ENCODE measurements around the gene TBC1D24.

Gene TBC1D24

DNA sequence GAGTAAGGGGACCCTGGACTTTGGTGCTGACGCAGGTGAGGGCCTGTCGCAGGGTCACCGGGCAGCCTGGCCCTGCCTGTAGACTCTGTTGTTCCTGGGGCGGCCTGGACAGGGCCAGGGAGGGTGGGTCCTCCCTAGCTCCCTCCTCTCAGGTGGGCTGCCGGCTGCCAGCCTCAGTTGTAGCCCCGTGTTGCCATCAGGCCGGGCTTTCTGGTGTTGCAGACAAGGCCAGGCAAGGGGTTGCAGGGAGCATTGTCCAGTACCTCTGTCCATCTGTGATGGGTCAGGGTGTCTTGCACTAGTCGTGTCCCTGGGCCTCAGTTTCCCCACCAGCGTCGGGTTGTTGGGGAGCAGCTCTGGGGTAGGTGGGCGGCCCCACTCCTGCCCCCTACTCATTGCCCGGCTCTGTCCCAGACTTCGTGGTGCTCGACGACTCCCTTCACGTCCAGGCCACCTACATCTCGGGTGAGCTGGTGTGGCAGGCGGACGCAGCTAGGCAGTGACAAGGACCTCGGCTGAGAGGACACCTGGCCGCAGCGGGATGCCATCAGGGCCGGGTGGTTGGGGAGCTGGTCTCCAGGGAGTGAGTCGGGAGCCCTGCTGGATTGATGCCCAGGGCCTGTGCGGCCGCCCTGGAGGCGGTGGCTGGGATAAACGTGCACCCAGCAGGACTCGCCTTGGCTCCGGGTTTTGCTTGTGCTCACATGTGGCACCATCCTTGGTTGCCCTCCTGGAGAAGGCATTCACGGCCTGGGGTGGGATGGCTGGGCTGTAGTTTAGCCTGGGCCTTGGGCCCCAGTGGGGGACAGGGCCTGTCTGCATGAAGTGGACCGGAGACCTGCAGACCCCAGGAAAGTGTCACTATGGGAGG is 54.4 kb downstream of the TBC1D24 start:
- TF ChIP-seq ZFX (IDR thresholded peaks at IDR 0.05), result no peak
- TF ChIP-seq, protein P1, sequence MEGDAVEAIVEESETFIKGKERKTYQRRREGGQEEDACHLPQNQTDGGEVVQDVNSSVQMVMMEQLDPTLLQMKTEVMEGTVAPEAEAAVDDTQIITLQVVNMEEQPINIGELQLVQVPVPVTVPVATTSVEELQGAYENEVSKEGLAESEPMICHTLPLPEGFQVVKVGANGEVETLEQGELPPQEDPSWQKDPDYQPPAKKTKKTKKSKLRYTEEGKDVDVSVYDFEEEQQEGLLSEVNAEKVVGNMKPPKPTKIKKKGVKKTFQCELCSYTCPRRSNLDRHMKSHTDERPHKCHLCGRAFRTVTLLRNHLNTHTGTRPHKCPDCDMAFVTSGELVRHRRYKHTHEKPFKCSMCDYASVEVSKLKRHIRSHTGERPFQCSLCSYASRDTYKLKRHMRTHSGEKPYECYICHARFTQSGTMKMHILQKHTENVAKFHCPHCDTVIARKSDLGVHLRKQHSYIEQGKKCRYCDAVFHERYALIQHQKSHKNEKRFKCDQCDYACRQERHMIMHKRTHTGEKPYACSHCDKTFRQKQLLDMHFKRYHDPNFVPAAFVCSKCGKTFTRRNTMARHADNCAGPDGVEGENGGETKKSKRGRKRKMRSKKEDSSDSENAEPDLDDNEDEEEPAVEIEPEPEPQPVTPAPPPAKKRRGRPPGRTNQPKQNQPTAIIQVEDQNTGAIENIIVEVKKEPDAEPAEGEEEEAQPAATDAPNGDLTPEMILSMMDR (conservative IDR thresholded peaks at IDR 0.05), result no peak; the same call in 1 of the 2 replicates
- H3K27ac ChIP-seq, result no peak overlapping the region; the same call in 1 of the 2 replicates

DNA sequence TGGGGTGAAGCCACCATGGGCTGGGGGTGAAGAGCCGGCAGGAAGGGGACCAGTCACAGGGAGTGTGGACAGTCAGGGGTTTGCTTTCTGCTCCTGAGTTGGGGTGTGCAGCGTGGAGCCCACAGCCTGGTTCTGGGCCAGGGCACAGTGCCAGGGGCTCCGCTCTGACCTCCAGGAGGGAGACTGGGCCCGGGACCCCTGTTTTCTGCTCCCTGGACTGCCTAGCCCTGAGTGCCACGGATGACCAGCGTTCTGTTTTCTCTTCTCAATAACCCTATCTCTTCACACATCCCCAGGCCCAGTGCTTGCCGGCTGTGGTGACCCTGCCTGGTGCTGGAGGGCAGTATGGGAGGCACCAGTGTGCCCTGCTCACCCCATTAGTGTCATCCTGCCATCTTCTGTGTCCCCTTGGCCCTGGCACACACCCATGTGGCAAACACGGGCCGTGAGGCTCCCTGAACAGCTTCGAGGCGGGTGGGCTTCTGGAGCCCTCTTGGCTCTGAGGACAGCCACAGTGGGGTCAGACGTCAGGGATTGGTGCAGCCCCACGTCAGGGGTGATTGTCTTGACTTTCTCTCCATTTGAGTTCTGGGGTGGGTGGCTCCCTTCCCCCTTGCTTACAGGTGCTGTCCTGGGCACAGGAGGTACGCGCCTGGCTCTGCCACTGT is 55.2 kb downstream of the TBC1D24 start:
- peak overlapping the region; percentile 72; the same call in 1 of the 2 replicates for H3K27ac ChIP-seq
- TF ChIP-seq, protein P1 (conservative IDR thresholded peaks at IDR 0.05), result no peak
- TF ChIP-seq ZFX (IDR thresholded peaks at IDR 0.05), result no peak

DNA sequence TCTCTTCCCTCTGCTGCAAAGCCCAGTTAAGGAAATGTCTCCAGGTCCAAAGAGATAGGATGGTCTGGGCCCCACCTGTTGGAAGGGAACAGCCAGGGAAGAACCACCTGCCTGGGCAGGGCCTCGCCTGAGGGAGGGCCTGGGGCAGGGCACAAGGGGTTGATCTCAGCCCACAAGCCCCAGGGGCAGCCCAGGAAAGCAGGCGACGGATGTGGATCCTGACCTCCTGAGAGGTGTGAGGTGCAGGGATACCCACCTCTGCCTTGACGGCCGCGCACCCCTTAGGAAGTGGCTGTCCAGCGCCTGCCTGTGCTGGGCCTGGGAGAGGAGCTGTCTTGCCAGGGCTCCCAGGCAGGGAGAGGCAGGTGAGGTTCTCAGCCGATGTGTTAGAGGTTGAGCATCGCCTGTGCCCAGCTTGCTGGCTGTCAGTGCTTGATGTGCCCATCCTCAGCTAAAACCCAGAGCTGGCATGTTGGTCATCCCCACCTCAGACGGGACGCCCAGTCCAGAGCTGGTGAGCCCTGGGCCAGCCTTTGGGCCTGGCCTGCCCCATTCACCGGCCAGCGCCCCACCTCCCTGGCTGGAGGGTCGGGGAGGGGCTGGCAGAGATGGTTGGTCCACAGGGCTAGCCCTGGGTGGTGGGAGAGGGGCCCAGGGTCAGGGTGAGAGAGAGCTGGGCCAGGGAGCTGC is 55.8 kb downstream of the TBC1D24 start:
- TF ChIP-seq, protein P1 (conservative IDR thresholded peaks at IDR 0.05), result no peak
- TF ChIP-seq ZFX (IDR thresholded peaks at IDR 0.05), result no peak

DNA sequence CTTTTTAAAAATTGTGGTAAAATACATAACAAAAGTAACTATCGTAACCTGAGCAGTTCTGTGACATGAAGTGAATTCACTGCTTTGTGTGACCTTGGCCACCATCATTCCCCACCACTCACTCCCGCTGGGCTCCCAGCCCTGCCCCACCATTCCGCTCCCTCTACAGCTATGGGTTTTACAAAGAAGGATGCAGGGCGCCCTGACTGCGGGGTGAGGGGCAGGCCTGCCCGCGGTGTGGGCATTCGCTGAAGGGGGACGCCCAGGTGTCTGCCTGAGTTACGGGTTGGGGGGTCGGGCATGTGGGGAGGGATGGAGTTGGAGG is 56.4 kb downstream of the TBC1D24 start, which contains the start of gene CEMP1:
Gene CEMP1, minus strand, starts transcription at position 38 of the 325 bp plus-strand sequence. CDS start 335 bp downstream, outside the sequence.
- H3K27ac ChIP-seq, result peak within 1 kb of the TSS; percentile 72
- no peak for TF ChIP-seq ZFX (IDR thresholded peaks at IDR 0.05)
- TF ChIP-seq, protein P1 (conservative IDR thresholded peaks at IDR 0.05), result no peak

More for the DNA sequence above, 55.8 kb downstream of the TBC1D24 start:
- H3K27ac ChIP-seq, result peak overlapping the region; percentile 72

DNA sequence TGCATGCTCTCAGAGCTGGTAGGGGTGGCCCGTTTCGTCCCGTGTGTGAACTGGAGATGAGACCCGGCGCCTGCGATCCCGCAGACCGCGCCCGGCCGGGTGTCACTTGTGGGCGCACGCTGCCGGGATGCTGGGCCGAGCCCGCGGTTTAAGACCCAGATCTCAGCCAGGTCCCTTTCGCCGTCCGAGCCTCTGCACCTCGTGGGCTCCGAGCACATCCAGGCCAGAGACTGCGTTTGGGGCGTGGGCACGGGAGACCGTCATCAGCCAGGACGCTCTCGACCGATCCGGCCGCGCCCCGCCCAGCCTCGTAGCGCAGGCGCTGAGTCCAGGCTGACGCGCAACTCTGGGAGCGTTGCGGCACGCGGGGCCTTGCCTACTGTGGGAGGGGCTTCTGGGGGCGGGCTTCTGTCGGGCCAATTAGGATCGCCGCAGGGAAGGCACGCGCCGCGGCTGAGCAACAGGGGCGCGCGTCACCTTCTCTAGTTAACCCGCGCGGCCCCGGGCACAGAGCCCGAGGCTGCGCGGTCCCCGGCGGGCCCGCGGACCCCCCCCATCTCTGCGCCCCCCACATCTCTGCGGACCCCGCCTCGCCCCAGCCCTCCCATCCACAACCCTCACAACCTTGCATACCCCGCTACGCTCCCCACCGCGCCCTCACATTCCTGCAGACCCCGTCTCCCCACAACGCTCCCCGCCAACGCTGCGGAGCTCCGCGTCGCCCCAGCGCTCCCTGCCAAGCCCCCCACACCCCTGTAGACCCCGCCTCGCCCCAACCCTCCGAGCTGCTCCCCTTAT is 57.0 kb downstream of the TBC1D24 start:
- H3K27ac ChIP-seq, result peak overlapping the region; percentile 72
- no peak for TF ChIP-seq ZFX (IDR thresholded peaks at IDR 0.05)
- TF ChIP-seq, protein P1 (conservative IDR thresholded peaks at IDR 0.05), result no peak

DNA sequence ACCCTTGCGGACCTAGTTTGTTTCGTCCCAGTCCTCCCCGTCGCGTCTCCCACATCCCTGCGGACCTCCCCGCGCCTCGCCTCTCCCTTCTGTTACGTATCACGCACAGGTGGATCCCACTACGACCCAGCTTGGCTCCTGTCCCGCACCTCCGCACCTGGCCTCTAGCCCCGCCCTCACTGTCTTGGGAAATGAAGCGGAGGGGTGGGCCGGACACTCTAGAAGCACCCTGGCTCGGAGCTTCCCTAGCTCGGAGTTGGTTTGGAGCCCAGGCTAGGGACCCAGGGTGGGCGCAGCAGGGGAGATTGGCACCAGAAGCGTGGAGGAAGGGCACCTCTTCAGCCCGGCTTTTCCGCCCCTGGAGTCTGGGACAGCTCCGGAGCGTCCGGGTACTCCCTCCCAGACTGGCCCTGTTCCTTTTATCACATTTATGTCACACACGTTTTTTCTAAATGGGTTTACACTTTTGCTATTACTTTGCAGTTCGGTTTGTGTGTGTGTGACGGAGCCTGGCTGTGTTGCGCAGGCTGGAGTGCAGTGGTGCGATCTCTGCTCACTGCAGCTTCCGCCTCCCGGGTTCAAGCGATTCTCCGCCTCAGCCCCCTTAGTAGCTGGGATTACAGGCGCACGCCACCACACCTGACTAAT is 57.7 kb downstream of the TBC1D24 start:
- no peak for TF ChIP-seq ZFX (IDR thresholded peaks at IDR 0.05)
- TF ChIP-seq, protein P1 (conservative IDR thresholded peaks at IDR 0.05), result no peak
- peak overlapping the region; percentile 72 for H3K27ac ChIP-seq

DNA sequence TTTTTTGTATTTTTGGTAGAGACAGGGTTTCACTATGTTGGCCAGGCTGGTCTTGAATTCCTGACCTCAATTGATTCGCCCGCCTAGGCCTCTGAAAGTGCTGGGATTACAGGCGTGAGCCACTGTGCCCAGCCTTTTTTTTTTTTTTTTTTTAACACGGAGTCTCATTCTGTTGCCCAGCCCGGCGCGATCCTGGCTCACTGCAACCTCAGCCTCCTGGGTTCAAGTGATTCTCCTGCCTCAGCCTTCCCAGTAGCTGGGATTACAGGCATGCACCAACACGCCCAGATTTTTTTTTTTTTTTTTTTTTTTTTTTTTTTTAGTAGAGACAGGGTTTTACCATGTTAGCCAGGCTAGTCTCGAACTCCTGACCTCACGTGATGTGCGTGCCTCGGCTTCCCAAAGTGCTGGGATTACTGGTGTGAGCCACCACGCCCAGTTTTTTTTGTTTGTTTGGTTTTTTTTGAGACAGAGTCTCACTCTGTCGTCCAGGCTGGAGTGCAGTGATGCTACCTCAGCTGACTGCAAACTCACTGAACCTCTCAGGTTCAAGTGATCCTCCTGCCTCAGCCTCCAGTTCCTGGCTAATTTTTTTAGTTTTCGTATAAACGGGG is 58.3 kb downstream of the TBC1D24 start:
- H3K27ac ChIP-seq, result peak overlapping the region; percentile 72

All from C4-2B (cell line).